ENCODE results near the gene TIAM2. TPM values are rescaled to one million over a fixed set of nuclear protein-coding genes. Genes with fewer than 3 reads are reported as not detected.

Gene TIAM2
- total RNA-seq, 3 donors from 2014 or later (not counting 1 experiment from before 2014, with no cell fraction given), result 6.5 to 11.1 (median 8.7) TPM

DNA sequence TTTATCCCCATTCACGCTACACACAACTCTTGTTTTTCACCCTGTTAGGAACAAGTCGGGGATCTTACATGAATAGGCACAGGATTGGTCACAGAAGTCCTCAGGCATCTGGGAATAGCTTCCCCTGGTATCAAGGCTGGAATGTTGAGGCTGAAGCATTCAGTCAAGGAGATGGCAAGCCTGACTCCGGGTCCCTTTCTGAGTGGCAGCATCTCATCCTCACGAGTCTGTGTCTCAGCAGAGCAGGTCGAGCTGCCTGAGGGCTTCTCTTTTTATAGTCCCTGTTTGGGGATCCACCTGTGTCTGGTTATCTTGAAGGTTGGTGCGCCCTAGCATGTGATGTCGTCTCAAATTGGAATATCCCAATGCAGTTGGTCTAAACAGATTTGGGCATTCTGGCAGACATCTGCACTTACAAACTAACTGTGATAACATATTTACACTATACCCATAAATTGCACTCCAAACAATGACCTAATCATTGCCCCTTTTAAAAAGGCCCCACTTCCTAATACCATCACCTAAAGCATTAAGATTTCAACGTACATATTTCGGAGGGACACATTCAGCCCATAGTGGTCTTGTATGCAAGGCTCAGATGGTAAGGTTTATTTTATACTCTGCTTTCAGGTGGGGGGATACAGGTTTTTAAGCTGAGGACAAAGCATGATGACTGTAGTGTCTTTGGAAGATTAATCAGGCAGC lies 156.0 kb downstream of the TIAM2 start:
- H3K4me1 Mint-ChIP-seq, result no peaks in the 10 kb centered on the region

DNA sequence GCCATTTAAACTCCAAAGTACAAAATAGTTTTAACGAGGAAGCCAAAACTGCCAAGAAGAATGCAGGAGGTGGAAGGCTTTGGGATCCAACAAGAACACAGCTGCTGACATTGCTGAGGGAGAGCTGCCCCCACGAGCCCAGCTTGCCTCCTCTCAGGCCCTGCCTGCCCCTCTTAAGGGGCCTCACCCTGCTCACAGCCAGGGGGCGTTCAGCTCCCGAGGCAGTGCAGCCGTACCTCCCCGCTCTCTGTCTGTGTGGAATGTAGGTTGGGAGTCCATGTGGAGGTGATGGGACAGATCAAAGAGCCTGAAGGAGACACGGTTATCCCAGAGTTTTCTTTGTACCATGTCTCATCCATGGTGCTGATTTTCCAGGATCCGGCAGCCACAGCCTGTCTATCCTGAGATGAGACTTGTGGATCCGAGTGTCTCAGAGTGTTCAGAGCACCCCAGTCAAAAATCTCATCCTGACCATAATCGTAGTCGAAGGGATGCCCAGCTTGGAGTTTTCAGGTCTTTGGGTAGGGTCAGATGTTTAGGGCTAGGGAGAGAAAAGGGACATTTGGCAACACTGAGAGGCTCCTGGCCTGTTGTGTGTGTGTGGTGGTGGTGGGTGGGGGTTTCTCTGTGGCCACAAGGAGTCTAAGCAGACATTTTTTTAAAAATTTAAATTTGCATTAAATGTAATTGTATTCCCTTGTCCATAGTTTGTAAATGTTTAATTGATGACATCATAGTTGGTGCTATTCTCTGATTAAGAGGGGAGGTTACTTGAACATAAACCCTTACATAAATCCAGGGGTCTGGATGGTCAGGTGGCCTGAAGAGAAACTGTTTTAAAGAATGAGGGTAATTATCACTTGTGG lies 157.3 kb downstream of the TIAM2 start:
- H3K9me3 ChIP-seq (ENCODE audit: control insufficient read depth, insufficient read depth, low read length), result no peaks in the 10 kb centered on the region
- Mint-ChIP-seq H3K4me1 (peaks cover 0 to 5% of the 10 kb centered on the region in 2 donors), H3K27me3 (ENCODE audit: low read depth in 2 of 2) (peaks cover 7% of the 10 kb centered on the region in 2 donors), H3K27ac (no peak overlapping the region), H3K9me3 (no peaks in the 10 kb centered on the region), H3K36me3 (no peaks in the 10 kb centered on the region), H3K4me3 (no peak overlapping the region)
- TF ChIP-seq, protein P1, sequence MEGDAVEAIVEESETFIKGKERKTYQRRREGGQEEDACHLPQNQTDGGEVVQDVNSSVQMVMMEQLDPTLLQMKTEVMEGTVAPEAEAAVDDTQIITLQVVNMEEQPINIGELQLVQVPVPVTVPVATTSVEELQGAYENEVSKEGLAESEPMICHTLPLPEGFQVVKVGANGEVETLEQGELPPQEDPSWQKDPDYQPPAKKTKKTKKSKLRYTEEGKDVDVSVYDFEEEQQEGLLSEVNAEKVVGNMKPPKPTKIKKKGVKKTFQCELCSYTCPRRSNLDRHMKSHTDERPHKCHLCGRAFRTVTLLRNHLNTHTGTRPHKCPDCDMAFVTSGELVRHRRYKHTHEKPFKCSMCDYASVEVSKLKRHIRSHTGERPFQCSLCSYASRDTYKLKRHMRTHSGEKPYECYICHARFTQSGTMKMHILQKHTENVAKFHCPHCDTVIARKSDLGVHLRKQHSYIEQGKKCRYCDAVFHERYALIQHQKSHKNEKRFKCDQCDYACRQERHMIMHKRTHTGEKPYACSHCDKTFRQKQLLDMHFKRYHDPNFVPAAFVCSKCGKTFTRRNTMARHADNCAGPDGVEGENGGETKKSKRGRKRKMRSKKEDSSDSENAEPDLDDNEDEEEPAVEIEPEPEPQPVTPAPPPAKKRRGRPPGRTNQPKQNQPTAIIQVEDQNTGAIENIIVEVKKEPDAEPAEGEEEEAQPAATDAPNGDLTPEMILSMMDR (IDR thresholded peaks at IDR 0.05), result no peak
- peaks cover 7% of the 10 kb centered on the region for H3K4me1 ChIP-seq (ENCODE audit: control insufficient read depth, insufficient read depth, low read length)
- H3K36me3 ChIP-seq (ENCODE audit: control insufficient read depth, insufficient read depth, low read length), result no peaks in the 10 kb centered on the region
- WGBS (ENCODE audit: insufficient coverage), result 91% methylated on average over 11 of the region's 11 CpGs
- DNase-seq, result no peak
- intact Hi-C loops (cut with micrococcal nuclease), result no loop called here
- no peaks in the 10 kb centered on the region for H3K27me3 ChIP-seq (ENCODE audit: control insufficient read depth, insufficient read depth, low read length)
- ATAC-seq, result no peak
- no peak overlapping the region for H3K27ac ChIP-seq (ENCODE audit: low read length)
- H3K4me3 ChIP-seq (ENCODE audit: low read length), result no peak overlapping the region

More for the DNA sequence above, 156.0 kb downstream of the TIAM2 start:
- ATAC-seq, result no peak
- 91% methylated on average over 9 of the region's 9 CpGs for WGBS (ENCODE audit: insufficient coverage)
- intact Hi-C loops (cut with micrococcal nuclease), result no loop called here
- TF ChIP-seq, protein P1 (IDR thresholded peaks at IDR 0.05), result no peak
- no peak for DNase-seq
- no peaks in the 10 kb centered on the region for H3K36me3 Mint-ChIP-seq
- Histone ChIP-seq H3K36me3 (ENCODE audit: control insufficient read depth, insufficient read depth, low read length) (no peaks in the 10 kb centered on the region), H3K9me3 (ENCODE audit: control insufficient read depth, insufficient read depth, low read length) (no peaks in the 10 kb centered on the region), H3K4me1 (ENCODE audit: control insufficient read depth, insufficient read depth, low read length) (peaks cover 7% of the 10 kb centered on the region), H3K27ac (ENCODE audit: low read length) (no peak overlapping the region), H3K27me3 (ENCODE audit: control insufficient read depth, insufficient read depth, low read length) (no peaks in the 10 kb centered on the region), H3K4me3 (ENCODE audit: low read length) (no peak overlapping the region)
- no peaks in the 10 kb centered on the region for H3K9me3 Mint-ChIP-seq
- no peak overlapping the region for H3K4me3 Mint-ChIP-seq
- H3K27ac Mint-ChIP-seq, result no peak overlapping the region
- peaks cover 0 to 7% of the 10 kb centered on the region in 2 donors for H3K27me3 Mint-ChIP-seq (ENCODE audit: low read depth in 2 of 2)

DNA sequence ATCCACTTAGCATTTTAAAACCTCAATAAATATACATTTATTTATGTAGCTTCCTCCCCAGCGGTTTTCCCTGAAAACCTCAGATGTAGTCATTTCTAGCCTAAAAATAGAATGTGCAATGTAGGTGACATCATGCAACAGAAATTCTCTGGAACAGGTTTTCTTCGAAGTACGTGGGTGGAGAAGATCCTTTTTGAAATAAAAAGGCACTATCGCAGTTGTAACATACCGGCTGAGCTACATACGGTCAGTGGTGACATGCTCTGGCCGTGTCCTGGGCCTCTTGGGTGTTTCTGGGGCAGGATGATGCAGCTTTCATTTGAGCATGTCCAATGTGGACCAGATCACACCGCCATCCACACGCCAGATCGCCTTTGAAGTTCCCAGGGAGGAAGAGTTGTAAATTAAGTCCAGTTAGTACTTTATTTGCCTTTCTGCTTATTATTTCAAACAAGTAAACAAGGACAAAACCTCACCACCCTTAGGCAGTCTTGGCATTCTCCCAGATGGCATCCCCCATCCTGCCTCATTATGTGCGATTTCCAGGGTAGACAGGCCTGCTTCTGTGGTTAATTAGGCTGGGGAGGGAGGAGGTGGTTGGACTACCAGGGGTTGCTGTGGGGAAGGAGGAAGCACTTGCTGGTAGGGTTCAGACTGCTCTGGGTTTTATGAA lies 159.2 kb downstream of the TIAM2 start:
- Histone ChIP-seq H3K9me3 (ENCODE audit: control insufficient read depth, insufficient read depth, low read length) (no peaks in the 10 kb centered on the region), H3K4me3 (ENCODE audit: low read length) (no peak overlapping the region), H3K36me3 (ENCODE audit: control insufficient read depth, insufficient read depth, low read length) (no peaks in the 10 kb centered on the region), H3K27ac (ENCODE audit: low read length) (no peak overlapping the region), H3K27me3 (ENCODE audit: control insufficient read depth, insufficient read depth, low read length) (no peaks in the 10 kb centered on the region), H3K4me1 (ENCODE audit: control insufficient read depth, insufficient read depth, low read length) (peaks cover 7% of the 10 kb centered on the region)
- H3K9me3 Mint-ChIP-seq, result no peaks in the 10 kb centered on the region
- H3K4me3 Mint-ChIP-seq, result no peak overlapping the region
- DNase-seq (no peak), ATAC-seq (no peak)
- no peaks in the 10 kb centered on the region for H3K36me3 Mint-ChIP-seq
- TF ChIP-seq, protein P1 (IDR thresholded peaks at IDR 0.05), result no peak
- 39% methylated on average over 9 of the region's 11 CpGs for WGBS (ENCODE audit: insufficient coverage)
- intact Hi-C loops (cut with micrococcal nuclease), result no loop called here
- no peak overlapping the region for H3K27ac Mint-ChIP-seq
- peaks cover 0 to 5% of the 10 kb centered on the region in 2 donors for H3K4me1 Mint-ChIP-seq
- peaks cover 7% of the 10 kb centered on the region in 2 donors for H3K27me3 Mint-ChIP-seq (ENCODE audit: low read depth in 2 of 2)
